8988T (cell line): ENCODE measurements around the gene KHK.

Experiments used
- DNase-seq: peaks from one replicate; pipeline ENCODE4 v3.0.0; 2011

The KHK gene

GRCh38 chr2:27082773-27083409, 3.7 kb upstream of the KHK start:
- DNase-seq = no peak

DNA sequence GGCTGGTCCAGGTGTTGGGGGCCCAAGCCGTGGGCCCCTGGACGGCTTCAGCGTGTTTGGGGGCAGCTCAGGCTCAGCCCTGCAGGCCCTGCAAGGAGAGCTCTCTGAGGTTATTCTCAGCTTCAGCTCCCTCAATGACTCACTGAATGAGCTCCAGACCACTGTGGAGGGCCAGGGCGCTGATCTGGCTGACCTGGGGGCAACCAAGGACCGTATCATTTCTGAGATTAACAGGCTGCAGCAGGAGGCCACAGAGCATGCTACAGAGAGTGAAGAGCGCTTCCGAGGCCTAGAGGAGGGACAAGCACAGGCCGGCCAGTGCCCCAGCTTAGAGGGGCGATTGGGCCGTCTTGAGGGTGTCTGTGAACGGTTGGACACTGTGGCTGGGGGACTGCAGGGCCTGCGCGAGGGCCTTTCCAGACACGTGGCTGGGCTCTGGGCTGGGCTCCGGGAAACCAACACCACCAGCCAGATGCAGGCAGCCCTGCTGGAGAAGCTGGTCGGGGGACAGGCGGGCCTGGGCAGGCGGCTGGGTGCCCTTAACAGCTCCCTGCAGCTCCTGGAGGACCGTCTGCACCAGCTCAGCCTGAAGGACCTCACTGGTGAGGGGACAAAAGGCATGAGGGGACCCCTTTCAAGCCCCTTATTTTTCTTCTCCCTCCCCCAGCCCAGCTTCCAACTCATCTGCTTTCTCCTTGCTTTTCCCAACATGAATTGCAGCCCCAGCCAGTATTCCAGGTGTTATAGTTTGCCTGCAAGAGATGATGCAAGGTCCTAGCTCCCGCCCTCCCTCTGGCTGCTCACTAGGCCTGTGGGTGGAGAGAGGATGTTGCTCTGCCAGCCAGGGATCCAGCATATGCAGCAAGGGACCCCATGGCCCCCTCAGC, 2.9 kb upstream of the KHK start:
- DNase-seq = no peak

DNA sequence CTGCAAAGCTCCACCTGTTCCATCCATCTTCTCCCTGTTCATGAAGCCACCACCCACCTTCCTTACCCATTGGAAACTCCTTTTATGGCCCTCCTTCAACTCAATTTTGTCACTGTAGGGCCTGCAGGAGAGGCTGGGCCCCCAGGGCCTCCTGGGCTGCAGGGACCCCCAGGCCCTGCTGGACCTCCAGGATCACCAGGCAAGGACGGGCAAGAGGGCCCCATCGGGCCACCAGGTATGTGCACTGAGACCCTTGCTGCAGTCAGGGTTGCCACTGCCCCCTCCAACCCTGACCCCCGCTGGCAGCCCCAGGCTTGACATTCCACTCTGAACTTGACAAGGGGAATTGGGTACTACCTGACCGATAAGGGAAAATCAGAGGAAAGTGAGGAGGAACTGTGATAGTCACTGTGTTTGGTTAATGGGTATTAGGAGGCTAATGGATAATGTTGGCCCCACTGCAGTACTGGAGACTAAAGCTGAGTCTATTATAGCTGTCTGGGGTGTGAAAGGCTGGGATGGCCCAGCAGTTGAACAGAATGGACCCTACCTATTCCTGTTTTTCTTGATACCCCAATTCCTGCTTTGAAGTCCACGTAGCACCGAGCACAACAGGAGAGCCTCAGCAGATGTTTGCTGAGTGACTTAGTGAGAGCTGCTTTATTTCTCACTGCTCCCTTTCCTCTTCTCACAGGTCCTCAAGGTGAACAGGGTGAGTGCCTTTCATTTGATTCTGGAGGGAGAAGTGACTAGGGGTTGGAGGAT, 2.1 kb upstream of the KHK start:
- no peak for DNase-seq

DNA sequence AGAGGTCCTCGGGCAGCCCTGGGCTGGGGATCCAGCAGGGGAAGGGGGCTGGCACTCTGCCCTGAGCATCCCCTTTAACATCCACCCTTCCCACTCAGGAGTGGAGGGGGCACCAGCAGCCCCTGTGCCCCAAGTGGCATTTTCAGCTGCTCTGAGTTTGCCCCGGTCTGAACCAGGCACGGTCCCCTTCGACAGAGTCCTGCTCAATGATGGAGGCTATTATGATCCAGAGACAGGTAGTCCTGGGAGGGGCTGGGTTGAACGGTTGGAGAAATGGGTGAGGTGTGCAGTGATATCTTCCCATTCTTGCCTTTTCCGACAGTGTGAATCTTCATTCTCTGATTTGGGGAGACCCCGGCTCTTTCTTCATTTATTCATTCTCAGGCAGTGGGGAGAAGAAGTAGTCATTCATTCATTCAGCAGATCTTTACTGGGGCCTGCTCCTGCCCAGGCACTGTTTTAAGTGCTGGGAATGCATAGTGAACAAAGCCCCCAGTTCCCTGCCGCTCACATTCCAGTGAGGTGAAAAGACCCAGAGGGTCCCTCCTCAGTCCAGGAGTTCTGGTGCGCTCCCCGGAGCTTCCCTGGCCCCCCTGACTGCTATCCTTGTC, 1.4 kb upstream of the KHK start:
- DNase-seq = no peak

GRCh38 chr2:27085673-27086089, 891 bp upstream of the KHK start:
- peak; percentile 92 for DNase-seq

DNA sequence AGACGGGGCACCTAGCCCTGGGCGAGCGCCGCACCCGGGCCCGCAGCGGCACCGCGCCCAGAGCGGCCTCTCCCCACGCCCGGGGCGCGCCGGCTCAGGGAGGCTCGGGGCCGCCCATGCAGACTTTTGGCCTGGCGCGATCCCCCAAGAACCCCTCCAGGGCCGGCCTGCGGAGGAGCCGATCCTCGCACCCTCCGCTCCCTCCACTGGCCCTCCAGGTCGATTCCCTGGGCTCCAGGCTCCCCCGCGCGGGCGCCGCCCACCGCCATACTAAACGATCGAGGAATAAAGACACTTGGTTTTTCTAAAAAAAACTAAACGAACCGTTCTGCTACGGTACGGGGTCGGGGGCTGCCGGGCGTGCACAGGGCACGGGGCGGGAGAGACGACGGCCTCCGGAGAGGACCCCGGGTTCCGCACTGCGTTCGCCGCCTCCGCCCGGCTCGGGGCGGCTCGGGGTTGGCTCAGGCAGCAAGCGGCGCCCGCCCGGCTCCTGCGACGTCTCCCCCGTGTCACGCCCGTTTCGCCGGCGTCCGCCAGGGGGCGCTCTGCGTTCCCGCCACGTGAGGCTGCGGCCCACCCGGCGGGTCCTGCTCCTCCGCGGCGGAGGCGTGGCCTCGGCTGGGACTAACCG, 365 bp upstream of the KHK start:
- peak; percentile 99 for DNase-seq

DNA sequence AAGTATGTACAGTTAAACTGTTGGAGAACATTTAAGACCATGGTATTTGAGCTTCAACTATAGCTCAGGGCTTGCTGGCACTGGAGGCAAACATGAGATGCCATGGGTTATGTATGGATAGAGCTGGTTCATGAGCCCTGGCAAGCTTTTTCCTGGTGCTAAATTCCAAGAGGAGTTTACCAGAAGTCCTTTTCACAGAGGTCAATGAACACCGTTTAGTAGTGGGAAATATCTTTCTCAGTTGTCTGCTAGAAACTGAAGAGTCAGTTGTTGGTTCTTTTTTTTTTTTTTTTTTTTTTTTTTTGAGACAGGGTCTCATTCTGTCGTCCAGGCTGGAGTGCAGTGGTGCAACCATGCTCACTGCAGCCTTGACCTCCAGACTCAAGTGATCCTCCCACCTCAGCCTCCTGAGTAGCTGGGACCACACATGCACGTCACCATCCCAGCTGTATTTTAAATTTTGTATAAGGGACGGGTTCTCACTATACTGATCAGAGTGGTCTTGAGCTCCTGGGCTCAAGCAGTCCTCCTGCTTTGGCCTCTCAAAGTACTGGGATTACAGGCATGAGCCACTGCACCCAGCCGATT, 1.3 kb downstream of the KHK start:
- no peak for DNase-seq

DNA sequence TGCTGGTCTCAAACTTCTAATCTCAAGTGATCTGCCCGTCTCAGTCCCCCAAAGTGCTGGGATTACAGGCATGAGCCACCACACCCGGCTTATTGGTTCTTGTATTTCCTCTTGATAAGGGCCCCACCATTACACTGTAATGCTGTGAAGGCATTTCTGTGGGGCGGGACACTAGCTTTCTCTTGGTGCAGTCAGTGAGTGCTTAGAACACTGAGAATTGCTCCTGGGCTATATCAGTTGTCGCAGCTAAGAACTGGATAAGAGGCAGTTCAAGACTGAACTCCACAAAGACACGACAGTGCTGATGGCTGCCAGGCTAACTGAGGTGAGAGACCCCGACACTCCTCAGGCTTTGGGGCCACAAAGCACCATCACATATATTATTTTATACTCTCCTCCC, 2.1 kb downstream of the KHK start:
- DNase-seq = no peak

GRCh38 chr2:27089111-27089954, 2.8 kb downstream of the KHK start:
- no peak for DNase-seq

- DNase-seq = no peak
Observed at GRCh38 chr2:27091746-27092695, 5.4 kb downstream of the KHK start.

DNA sequence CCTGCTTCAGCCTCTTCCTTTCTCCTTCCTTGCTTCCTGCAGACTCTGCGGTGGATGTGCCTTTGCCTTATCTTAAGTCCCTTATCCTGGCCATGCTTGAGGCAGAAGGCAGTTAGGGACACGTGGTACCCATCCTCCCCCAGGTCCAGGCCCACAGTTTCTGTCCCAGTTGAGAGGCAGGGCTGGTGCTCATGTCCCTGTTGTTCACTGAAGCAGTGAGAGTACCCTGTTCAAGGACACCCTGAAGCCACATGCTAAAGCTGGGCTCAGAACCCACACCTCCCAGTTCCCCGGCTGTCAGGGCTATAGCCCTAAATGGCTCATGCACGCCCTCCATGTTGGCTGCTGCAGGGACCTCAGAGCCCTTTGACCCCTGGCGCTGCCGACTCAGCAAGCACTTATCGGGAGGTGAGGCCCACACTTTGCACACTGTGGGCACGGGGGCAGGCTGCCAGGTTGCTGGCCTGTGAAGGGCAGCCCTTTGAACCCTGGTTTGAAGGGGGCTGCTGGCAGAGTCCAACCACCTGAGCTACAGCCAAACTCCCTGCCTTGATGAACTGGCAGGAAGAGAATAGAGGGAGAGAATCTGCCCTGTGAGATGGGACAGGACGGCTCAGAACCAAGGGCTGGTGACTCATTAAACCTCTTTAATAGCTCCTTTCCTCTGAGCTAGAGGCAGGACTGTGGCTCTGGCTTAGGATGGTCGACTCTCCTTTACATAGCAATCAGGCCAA, 6.3 kb downstream of the KHK start:
- no peak for DNase-seq

DNA sequence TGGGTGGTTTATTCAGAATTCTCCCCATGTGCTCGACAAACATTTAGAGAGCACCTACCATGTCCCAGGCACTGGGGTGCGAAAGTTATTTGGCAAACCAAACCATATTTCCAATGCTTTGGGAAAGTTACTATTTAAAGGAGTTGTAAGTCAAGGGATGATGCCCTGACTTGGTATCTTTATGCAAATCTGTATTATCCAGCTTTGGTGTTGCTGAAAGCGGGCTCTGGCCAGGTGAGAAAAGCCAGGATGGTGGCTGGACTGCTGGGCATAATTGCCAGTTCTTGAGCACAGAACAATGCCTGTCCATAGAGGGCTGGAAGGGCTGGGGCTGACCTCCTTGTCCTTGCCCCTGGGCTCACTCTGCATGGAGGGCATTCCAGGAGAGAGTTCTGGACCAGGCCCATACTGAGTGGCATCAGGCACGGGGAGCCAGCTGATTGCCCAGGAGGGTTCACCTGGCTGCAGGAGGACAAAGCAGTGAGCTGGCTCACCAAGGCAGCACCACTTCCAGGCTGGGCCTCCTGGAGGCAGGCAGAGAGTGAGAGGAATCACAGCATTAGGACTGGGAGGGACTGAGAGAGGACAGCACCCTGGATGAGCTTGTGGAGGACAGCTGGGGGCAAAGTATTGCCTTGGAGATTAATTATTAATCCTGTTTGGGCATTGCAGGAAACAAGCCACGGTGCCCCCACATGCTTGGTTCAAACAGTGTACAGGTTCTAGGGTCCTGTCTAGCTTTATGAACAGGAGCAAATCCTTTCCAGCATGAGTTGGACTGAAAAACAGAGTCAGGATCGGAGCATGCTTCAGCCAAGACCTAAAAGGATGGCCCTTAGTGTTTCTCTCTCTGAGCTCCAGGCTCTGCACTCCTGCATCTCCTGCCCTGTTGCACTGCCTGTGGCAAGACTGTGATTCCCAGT, 7.1 kb downstream of the KHK start:
- no peak for DNase-seq

DNA sequence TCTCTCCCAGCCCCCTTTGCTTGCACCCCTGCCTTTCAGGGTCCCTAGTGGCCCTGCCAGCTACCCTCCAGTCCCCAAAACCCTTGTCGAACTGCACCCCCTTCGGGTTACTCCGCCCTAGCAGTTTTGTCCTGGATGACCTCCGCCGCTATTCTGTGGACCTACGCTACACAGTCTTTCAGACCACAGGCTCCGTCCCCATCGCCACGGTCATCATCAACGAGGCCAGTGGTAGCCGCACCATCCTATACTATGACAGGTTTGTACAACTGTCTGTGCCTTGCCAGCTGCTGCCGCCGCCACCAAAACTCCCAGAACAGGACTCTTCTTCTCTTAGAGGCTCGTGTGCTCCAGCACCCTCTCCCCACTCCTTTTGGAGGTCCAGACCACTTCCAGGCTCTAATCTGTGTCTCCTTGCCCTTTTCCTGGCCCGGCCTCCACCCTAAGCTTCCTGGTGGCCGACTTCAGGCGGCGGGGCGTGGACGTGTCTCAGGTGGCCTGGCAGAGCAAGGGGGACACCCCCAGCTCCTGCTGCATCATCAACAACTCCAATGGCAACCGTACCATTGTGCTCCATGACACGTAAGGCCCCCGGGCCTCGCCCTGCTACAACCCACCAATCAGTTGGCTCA, 7.9 kb downstream of the KHK start:
- DNase-seq = no peak

DNA sequence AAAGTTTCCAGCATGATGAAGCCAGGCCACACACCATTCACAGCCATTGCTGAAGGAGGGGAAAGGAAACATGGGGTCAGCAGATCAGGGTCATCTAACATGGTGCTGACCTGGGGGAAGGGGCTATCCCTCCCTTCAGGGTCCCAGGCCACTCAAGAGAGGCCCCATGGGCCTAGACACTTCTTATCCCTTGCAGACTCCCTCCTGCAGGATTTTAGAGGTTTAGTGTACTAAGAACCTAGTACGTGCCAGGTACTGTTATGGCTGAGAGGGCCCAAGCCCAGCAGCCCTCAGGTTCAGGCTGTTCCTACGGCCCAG, 8.8 kb downstream of the KHK start:
- no peak for DNase-seq

GRCh38 chr2:27095745-27096651, 9.4 kb downstream of the KHK start:
- DNase-seq = peak; percentile 76

DNA sequence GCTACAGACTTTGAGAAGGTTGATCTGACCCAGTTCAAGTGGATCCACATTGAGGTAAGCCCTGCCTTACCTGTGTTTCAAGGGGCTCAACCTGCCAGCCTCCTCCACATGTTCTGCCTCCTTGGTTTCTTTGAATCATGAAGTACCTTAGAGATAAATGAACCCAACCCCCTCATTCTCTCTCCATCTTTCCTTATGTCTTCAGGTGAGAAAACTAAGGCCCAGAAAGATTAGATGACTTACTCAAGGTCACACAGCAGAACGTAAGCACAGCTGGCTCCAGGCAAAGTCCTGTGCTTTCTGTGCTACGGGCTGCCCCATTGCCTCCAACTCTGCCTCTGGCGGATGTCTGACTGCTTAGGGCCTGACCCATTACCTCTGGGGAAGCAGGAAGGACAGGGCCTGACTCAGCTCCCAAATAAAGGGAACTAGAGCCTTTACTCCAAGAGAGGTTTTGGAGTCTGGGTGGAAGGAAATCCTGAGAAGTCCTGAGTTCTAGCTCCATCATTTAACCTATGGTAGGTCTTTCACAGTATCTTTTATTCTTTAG, 10.3 kb downstream of the KHK start:
- DNase-seq = no peak

DNA sequence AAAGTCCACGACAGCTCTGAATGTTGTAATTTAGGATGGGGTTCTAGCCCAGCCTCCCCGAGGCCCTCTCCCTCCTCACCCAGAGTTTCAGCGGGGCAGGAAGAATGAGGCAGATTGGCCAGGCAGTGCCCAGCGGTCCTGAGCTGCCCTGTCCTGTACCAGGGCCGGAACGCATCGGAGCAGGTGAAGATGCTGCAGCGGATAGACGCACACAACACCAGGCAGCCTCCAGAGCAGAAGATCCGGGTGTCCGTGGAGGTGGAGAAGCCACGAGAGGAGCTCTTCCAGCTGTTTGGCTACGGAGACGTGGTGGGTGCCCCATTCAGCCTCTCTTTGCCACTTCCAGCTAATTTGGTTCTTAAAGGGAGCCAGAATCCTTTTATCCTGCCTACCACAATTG, 10.8 kb downstream of the KHK start:
- no peak for DNase-seq
